Activated CD8-positive, alpha-beta memory T cell treated with anti-CD3 and anti-CD28 coated beads, Interleukin-2, amount 10 ng/mL, durations not matched to agents 7 days and 5 days (primary cell): ENCODE results near the gene PPOX. TPM values are rescaled to one million over a fixed set of nuclear protein-coding genes. Genes with fewer than 3 reads are reported as not detected.
A peak's percentile ranks its signal among the peaks of the same experiment; 100 is the strongest.

Experiments
- ATAC-seq: fragments of 150-1000 bp; cut with Tn5 transposase; one replicate; pipeline ENCODE4 v1.10.0; 2021; ENCODE audit warnings: moderate library complexity
- CTCF ChIA-PET: fragments of 350-600 bp; sonication (Branson Sonifier 250); formaldehyde crosslinking; loops from one replicate; lab custom pipeline; 2021; ENCODE audit warnings: antibody characterized with exemption; lab: Charles Lee
- DNase-seq: peaks from one replicate; pipeline ENCODE4 v3.0.0-alpha.2; 2020
- H3K27ac Mint-ChIP-seq: one replicate; pipeline ENCODE4 v1.8.0; 2021; ENCODE audit warnings: mild to moderate bottlenecking, mixed read lengths
- H3K27me3 Mint-ChIP-seq: one replicate; pipeline ENCODE4 v1.8.0; 2021; ENCODE audit warnings: mixed read lengths
- H3K36me3 Mint-ChIP-seq: one replicate; pipeline ENCODE4 v1.8.0; 2021; ENCODE audit warnings: mild to moderate bottlenecking, mixed read lengths
- H3K4me1 Mint-ChIP-seq: one replicate; pipeline ENCODE4 v1.8.0; 2021; ENCODE audit warnings: mixed read lengths
- H3K4me3 Mint-ChIP-seq: one replicate; pipeline ENCODE4 v1.8.0; 2021; ENCODE audit warnings: mild to moderate bottlenecking, moderate library complexity, mixed read lengths
- H3K9me3 Mint-ChIP-seq: one replicate; pipeline ENCODE4 v1.8.0; 2022; ENCODE audit warnings: low read depth, mixed read lengths
- total RNA-seq, 2 experiments: library from RNA; stranded (reverse); gene quantifications; one replicate each; pipeline ENCODE4 v1.2.3, GENCODE V29; 2021

The PPOX gene
- 10 to 100 TPM; 34.5 to 43.9 TPM for total RNA-seq

- peak within 1 kb of the TSS; percentile 83 for H3K4me3 Mint-ChIP-seq
- no peaks in the 10 kb centered on the region for H3K27me3 Mint-ChIP-seq
- CTCF ChIA-PET, result interaction anchor here (0.5 to 4.7 kb wide), 31 partner anchors 10 to 572 kb away, joined by 3 to 49 read pairs (median 4); partner anchors contain the start of genes APOA2, B4GALT3, DEDD and NDUFS2
- peak; percentile 98 for DNase-seq
- peak; percentile 95 for ATAC-seq
- H3K4me1 Mint-ChIP-seq, result peaks cover 44% of the 10 kb centered on the region
- peaks cover 17% of the 10 kb centered on the region for H3K36me3 Mint-ChIP-seq
- no peaks in the 10 kb centered on the region for H3K9me3 Mint-ChIP-seq
- H3K27ac Mint-ChIP-seq, result peak within 1 kb of the TSS; percentile 95
Observed at GRCh38 chr1:161165742-161166668, at the start of gene PPOX. TSS of gene PPOX (plus strand) at chr1:161166426. CDS start at chr1:161166848, 422 bp downstream.

DNA sequence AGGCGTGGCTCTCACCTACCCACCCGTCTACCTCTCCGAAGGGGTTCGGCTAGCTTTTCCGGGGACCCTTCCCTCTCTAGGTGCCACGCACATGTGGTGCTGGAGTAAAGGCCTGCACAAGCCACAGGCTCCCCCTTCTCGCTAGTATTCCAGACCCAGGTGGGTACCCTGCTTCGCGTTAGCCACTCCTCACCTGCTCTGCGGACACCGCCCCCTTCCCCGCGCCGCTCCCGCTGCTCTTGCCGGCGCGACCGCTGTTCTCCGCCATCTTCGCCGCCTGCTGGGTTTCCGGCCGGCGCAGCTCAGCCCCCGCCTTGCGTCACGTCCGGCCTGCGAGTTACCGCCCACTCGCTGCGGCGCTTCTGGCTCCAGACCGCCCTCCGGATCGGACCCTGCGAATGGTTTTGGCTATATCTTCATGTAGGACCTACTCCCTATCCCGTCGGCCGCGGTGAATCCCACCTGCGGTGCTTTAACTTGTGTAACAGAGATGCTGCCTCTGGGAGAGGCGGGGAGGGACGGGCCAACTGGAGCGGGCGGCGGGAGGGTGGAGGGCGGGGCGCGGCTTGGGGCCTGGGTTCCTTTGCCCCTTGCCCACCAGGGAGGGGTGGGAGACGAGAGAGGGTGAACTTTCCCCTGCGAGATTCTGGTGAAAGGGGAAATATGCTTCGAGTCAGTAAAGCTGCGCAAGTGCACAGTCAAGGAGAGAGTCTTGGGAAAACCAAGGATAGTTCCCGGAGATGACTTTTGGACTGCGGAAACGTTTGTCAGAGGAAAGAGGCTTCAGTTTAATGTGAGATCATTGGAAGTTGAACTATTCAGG, 48.3 kb upstream of the PPOX start, which contains the start of the genes NIT1 and PFDN2:
Gene NIT1, plus strand, starts transcription at position 347 of the 823 bp plus-strand sequence. Its CDS starts 72 bp downstream, at position 419.
Gene PFDN2, minus strand, starts transcription at position 279 of the 823 bp plus-strand sequence. Its CDS starts 11 bp downstream, at position 268.
- H3K4me3 Mint-ChIP-seq, result peak within 1 kb of the TSS; percentile 93
- DNase-seq (peak; percentile 92), ATAC-seq (peak; percentile 84)
- H3K27me3 Mint-ChIP-seq, result no peaks in the 10 kb centered on the region
- no peaks in the 10 kb centered on the region for H3K9me3 Mint-ChIP-seq
- CTCF ChIA-PET, result interaction anchor here (0.7 to 2.1 kb wide), 12 partner anchors 13 to 79 kb away, joined by 3 to 11 read pairs (median 4); partner anchors contain the start of genes DEDD, KLHDC9, PPOX and TSTD1
- H3K4me1 Mint-ChIP-seq, result peaks cover 63% of the 10 kb centered on the region
- peak within 1 kb of the TSS; percentile 96 for H3K27ac Mint-ChIP-seq
- peaks cover 35% of the 10 kb centered on the region for H3K36me3 Mint-ChIP-seq

DNA sequence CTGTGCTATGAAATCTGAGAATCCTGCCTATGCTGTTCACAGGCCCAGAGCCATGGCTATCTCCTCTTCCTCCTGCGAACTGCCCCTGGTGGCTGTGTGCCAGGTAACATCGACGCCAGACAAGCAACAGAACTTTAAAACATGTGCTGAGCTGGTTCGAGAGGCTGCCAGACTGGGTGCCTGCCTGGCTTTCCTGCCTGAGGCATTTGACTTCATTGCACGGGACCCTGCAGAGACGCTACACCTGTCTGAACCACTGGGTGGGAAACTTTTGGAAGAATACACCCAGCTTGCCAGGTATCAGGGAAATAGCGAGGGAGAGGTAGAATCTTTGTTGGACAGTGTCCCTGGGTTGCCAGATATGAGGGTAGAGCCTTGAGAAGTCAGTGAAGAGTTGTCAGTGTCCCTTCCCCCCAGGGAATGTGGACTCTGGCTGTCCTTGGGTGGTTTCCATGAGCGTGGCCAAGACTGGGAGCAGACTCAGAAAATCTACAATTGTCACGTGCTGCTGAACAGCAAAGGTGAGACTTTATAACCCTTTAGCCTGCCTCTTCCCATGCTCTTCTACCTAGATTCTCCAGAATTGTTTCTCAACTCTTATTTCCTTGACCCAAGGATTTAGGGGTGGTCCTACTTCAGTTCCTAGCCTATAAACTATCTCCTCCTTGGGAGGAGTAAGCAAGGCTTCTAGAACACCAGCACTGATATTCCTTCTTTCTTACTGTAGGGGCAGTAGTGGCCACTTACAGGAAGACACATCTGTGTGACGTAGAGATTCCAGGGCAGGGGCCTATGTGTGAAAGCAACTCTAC, 46.9 kb upstream of the PPOX start:
- DNase-seq, result peak; percentile 77
- peak; percentile 52 for ATAC-seq
- Mint-ChIP-seq H3K27me3 (no peaks in the 10 kb centered on the region), H3K4me3 (peak overlapping the region; percentile 93), H3K27ac (peak overlapping the region; percentile 96), H3K9me3 (no peaks in the 10 kb centered on the region), H3K4me1 (peaks cover 50% of the 10 kb centered on the region), H3K36me3 (peaks cover 37% of the 10 kb centered on the region)
- CTCF ChIA-PET, result interaction anchor here (1.2 to 2.1 kb wide), 3 partner anchors 14 to 39 kb away, joined by 3 to 9 read pairs (median 5); partner anchors contain the start of genes DEDD and KLHDC9

GRCh38 chr1:161121042-161121650, 45.1 kb upstream of the PPOX start:
- Mint-ChIP-seq H3K9me3 (no peaks in the 10 kb centered on the region), H3K27ac (no peak overlapping the region), H3K36me3 (peaks cover 43% of the 10 kb centered on the region), H3K4me3 (no peak overlapping the region), H3K4me1 (peaks cover 37% of the 10 kb centered on the region), H3K27me3 (no peaks in the 10 kb centered on the region)
- CTCF ChIA-PET, result interaction anchor here (0.9 to 1.5 kb wide), 3 partner anchors 10 to 131 kb away, joined by 3 to 5 read pairs (median 3); no protein-coding TSS in a partner anchor
- ATAC-seq, result no peak
- no peak for DNase-seq

DNA sequence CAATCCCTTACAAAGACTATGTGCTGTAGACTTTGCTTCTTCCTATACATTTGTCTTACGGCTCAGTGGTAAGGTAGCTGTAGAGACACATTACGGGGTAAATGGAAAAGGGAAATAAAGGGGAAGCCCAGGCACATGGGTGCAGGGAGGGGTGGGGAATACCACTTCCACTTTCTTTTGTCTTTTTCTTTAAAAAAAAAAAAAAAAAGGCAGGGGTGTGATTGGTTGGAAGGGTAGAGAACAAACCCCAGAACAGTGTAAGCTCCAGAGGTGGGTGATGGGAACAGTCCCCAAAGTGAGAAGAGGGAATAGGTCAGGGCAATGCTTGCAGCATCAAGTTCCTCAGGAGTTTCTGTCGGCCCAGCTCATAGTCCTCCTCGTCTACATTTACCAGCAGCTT, 44.4 kb upstream of the PPOX start:
- H3K36me3 Mint-ChIP-seq, result peaks cover 45% of the 10 kb centered on the region
- no peak overlapping the region for H3K4me3 Mint-ChIP-seq
- no peak for ATAC-seq
- H3K27me3 Mint-ChIP-seq, result no peaks in the 10 kb centered on the region
- no peak overlapping the region for H3K27ac Mint-ChIP-seq
- DNase-seq, result no peak
- H3K9me3 Mint-ChIP-seq, result no peaks in the 10 kb centered on the region
- peaks cover 34% of the 10 kb centered on the region for H3K4me1 Mint-ChIP-seq
- CTCF ChIA-PET, result interaction anchor here (0.9 to 1.5 kb wide), 3 partner anchors 10 to 131 kb away, joined by 3 to 5 read pairs (median 3); no protein-coding TSS in a partner anchor

- Mint-ChIP-seq H3K9me3 (no peaks in the 10 kb centered on the region), H3K36me3 (peaks cover 52% of the 10 kb centered on the region), H3K4me3 (no peak overlapping the region), H3K27ac (no peak overlapping the region), H3K27me3 (no peaks in the 10 kb centered on the region), H3K4me1 (peaks cover 40% of the 10 kb centered on the region)
- CTCF ChIA-PET, result interaction anchor here (1.5 kb wide), 1 partner anchor 14 kb away, joined by 5 read pairs; no protein-coding TSS in a partner anchor
- no peak for DNase-seq
- ATAC-seq, result no peak
Observed at GRCh38 chr1:161122967-161123366, 43.3 kb upstream of the PPOX start.

DNA sequence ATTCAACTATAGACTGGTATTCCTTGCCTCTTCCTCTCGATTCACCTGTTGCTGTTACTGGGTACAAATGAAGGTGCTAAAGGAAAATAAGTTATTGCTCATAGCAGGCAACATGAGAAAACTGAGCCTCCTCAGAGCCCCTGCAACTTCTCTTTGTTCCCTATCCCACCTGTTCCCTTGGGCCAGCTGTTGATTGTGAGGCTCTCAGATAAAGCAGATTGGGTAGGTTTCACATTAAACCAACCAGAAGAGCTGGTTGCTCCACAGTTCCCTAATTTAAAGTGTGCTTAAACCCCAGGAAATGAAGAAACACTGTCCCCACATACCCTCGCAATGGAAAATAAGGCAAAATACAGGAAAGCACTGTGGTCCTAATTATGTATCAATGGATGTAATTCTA, 38.6 kb upstream of the PPOX start:
- Mint-ChIP-seq H3K4me1 (peaks cover 44% of the 10 kb centered on the region), H3K27me3 (no peaks in the 10 kb centered on the region), H3K27ac (peak overlapping the region; percentile 47), H3K4me3 (no peak overlapping the region), H3K9me3 (no peaks in the 10 kb centered on the region), H3K36me3 (peaks cover 51% of the 10 kb centered on the region)
- CTCF ChIA-PET, result interaction anchor here (0.6 to 1.4 kb wide), 3 partner anchors 38 to 130 kb away, joined by 3 to 6 read pairs (median 4); partner anchors contain the start of gene PPOX
- ATAC-seq (no peak), DNase-seq (no peak)

- CTCF ChIA-PET, result no interaction called here
- Mint-ChIP-seq H3K36me3 (peaks cover 43% of the 10 kb centered on the region), H3K27ac (no peak overlapping the region), H3K4me3 (no peak overlapping the region), H3K9me3 (no peaks in the 10 kb centered on the region), H3K4me1 (peaks cover 44% of the 10 kb centered on the region), H3K27me3 (no peaks in the 10 kb centered on the region)
- no peak for DNase-seq
- no peak for ATAC-seq
Observed at GRCh38 chr1:161128591-161129420, 37.4 kb upstream of the PPOX start.

DNA sequence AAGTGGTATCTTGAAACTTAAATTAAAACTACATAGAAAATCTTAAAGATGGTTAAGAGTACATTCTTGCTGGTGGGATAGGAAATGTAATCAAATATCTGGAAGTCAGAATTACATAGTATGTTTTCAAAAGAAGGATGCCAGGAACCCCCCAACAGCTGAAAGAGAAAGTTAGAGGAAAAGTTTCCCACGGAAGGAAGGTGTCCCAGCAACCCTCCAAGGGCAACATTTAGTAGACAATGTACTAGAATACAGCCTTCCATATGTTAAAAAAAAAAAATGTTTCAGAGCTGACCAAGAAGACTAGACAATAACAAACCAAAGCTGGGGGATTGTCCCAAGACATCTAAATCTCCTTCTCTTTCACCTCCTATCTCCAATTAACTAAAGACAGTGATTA, 36.0 kb upstream of the PPOX start:
- Mint-ChIP-seq H3K4me3 (peak overlapping the region; percentile 9), H3K27me3 (no peaks in the 10 kb centered on the region), H3K4me1 (peaks cover 48% of the 10 kb centered on the region), H3K9me3 (no peaks in the 10 kb centered on the region), H3K27ac (peak overlapping the region; percentile 29), H3K36me3 (peaks cover 39% of the 10 kb centered on the region)
- ATAC-seq (no peak), DNase-seq (no peak)
- CTCF ChIA-PET, result no interaction called here

- no peak overlapping the region for H3K4me3 Mint-ChIP-seq
- ATAC-seq, result no peak
Observed at GRCh38 chr1:161131523-161132409, 34.5 kb upstream of the PPOX start.

More at GRCh38 chr1:161131523-161132409, 34.5 kb upstream of the PPOX start:
- Mint-ChIP-seq H3K36me3 (peaks cover 30% of the 10 kb centered on the region), H3K27me3 (no peaks in the 10 kb centered on the region), H3K4me1 (peaks cover 41% of the 10 kb centered on the region), H3K9me3 (no peaks in the 10 kb centered on the region), H3K27ac (no peak overlapping the region)
- CTCF ChIA-PET, result interaction anchor here (0.8 to 2.7 kb wide), 14 partner anchors 9 to 450 kb away, joined by 3 to 21 read pairs (median 4); partner anchors contain the start of genes KLHDC9, NIT1, PFDN2 and PPOX
- no peak for DNase-seq
